HepG2 (cell line): Measurements from ENCODE around the gene CD58. TPM values are rescaled to one million over a fixed set of nuclear protein-coding genes. Genes with fewer than 3 reads are reported as not detected.

ENCODE experiments used
- AGO2 ChIP-seq: fragments of 200-400 bp; formaldehyde crosslinking; optimal IDR thresholded peaks from 2 replicates; pipeline ENCODE3; 2017; ENCODE audit warnings: mild to moderate bottlenecking, low read depth, low read length, moderate library complexity
- FOXA3 ChIP-seq: IDR thresholded peaks from 2 replicates; pipeline ENCODE4 v1.6.1; 2016; ENCODE audit warnings: missing genetic modification reagents, missing compliant biosample characterization
- HOMEZ ChIP-seq: IDR thresholded peaks from 2 replicates; pipeline ENCODE4 v1.6.1; 2016; ENCODE audit warnings: low read depth
- KLF6 ChIP-seq: IDR thresholded peaks from 2 replicates; pipeline ENCODE4 v1.8.0; 2016; ENCODE audit warnings: missing biosample characterization, missing genetic modification reagents
- KLF9 ChIP-seq: IDR thresholded peaks from 2 replicates; pipeline ENCODE4 v1.6.1; 2016; ENCODE audit warnings: low read depth
- NCOA1 ChIP-seq: sonication (generic); formaldehyde crosslinking; IDR thresholded peaks from 2 replicates; pipeline ENCODE4 v1.9.0; 2021; ENCODE audit warnings: missing genetic modification reagents
- PHF8 ChIP-seq: sonication (generic); formaldehyde crosslinking; IDR thresholded peaks from 2 replicates; pipeline ENCODE4 v1.5.0; 2020; ENCODE audit warnings: missing genetic modification reagents
- POLR2A ChIP-seq, 2 experiments: IDR thresholded peaks; 2 replicates each; pipeline ENCODE4 v1.6.1; 2011; ENCODE audit warnings: low read depth in 2 of 2, low read length in 2 of 2, mild to moderate bottlenecking in 1 of 2, moderate library complexity in 1 of 2; ENCODE audit not compliant: insufficient read depth in 1 of 2
- SMYD3 ChIP-seq: sonication (generic); formaldehyde crosslinking; IDR thresholded peaks from 2 replicates; pipeline ENCODE4 v1.8.1; 2023; ENCODE audit warnings: mild to moderate bottlenecking, missing genetic modification reagents
- SUZ12 ChIP-seq: fragments of 150-350 bp; IDR thresholded peaks from 2 replicates; pipeline ENCODE4 v1.6.1; 2014; ENCODE audit warnings: low read depth, low read length
- TCF12 ChIP-seq, 2 experiments: fragments of 450-650 bp in 1 of 2; sonication (generic) in 1 of 2; formaldehyde crosslinking in 1 of 2; IDR thresholded peaks; 2 replicates each; pipeline versions ENCODE4 v1.6.1 to v1.8.0; 2017 to 2022; ENCODE audit warnings: antibody characterized with exemption in 1 of 2, mild to moderate bottlenecking in 1 of 2, missing genetic modification reagents in 1 of 2, moderate library complexity in 1 of 2
- TFDP2 ChIP-seq: sonication (generic); formaldehyde crosslinking; IDR thresholded peaks from 2 replicates; pipeline ENCODE4 v1.4.0; 2020; ENCODE audit warnings: missing genetic modification reagents
- ZBTB39 ChIP-seq: sonication (generic); formaldehyde crosslinking; IDR thresholded peaks from 2 replicates; pipeline ENCODE4 v1.5.0; 2020; ENCODE audit warnings: missing genetic modification reagents
- ZNF121 ChIP-seq: sonication (generic); formaldehyde crosslinking; IDR thresholded peaks from 2 replicates; pipeline ENCODE4 v1.5.0; 2020; ENCODE audit warnings: mild to moderate bottlenecking, missing genetic modification reagents
- ZNF207 ChIP-seq: fragments of 450-650 bp; IDR thresholded peaks from 2 replicates; pipeline ENCODE4 v1.6.1; 2016; ENCODE audit warnings: antibody characterized with exemption, borderline replicate concordance
- ZNF282 ChIP-seq: fragments of 450-650 bp; IDR thresholded peaks from 2 replicates; pipeline ENCODE4 v1.6.1; 2018; ENCODE audit not compliant: partially characterized antibody
- ZNF296 ChIP-seq: sonication (generic); formaldehyde crosslinking; conservative IDR thresholded peaks from 2 replicates; pipeline ENCODE4 v1.5.0; 2020; ENCODE audit warnings: mild to moderate bottlenecking, missing genetic modification reagents
- ZNF704 ChIP-seq: sonication (generic); formaldehyde crosslinking; IDR thresholded peaks from 2 replicates; pipeline ENCODE4 v1.8.1; 2023; ENCODE audit warnings: mild to moderate bottlenecking, inconsistent platforms, moderate library complexity, missing genetic modification reagents, borderline replicate concordance
- ZNF710 ChIP-seq: sonication (generic); formaldehyde crosslinking; IDR thresholded peaks from 2 replicates; pipeline ENCODE4 v1.5.0; 2020; ENCODE audit warnings: mild to moderate bottlenecking, missing genetic modification reagents, borderline replicate concordance
- ZNF720 ChIP-seq: sonication (generic); formaldehyde crosslinking; IDR thresholded peaks from 2 replicates; pipeline ENCODE4 v1.4.0; 2020; ENCODE audit warnings: missing genetic modification reagents
- polyA plus RNA-seq, 8 experiments: library from polyadenylated mRNA; depleted of rRNA in 3 of 8; stranded (reverse) in 7 of 8; unstranded in 1 of 8; fragments of >200 nt; fragmentation: Illumina TruSeq in 4 of 8; extraction: Trizol in 4 of 8; gene quantifications; 2 replicates each; pipeline versions ENCODE4 v1.2.1 to v1.2.3, GENCODE V29; 2011 to 2016; ENCODE audit warnings: low read depth in 4 of 8, missing spikeins in 1 of 8, mixed read lengths in 1 of 8; ENCODE audit not compliant: insufficient read depth in 1 of 8
- total RNA-seq, 5 experiments: library from RNA; depleted of rRNA; stranded (reverse); fragments of >200 nt; fragmentation: Illumina TruSeq; extraction: Trizol; gene quantifications; 2 replicates each; pipeline ENCODE4 v1.2.3, GENCODE V29; 2016; ENCODE audit warnings: low read depth in 1 of 5

CD58 gene
- total and polyA plus RNA-seq, 2 of the 13 experiments (the other 11 are each of a cell fraction or from before 2014, with no cell fraction given), result 9.4 to 13.5 TPM

GRCh38 chr1:116485071-116485735 lies 85.6 kb downstream of the CD58 start (continued):
- TF ChIP-seq ZNF704 (CRISPR knock-in tag) (no peak), PHF8 (no peak; the same call in 1 of the 2 replicates), ZNF710 (CRISPR knock-in tag) (0 out of 2 replicates have a peak, but pooled peaks have one; percentile 37), NCOA1 (CRISPR knock-in tag) (no peak), ZNF282 (no peak), ZBTB39 (CRISPR knock-in tag) (no peak), ZNF296 (peak; percentile 71; the same call in 1 of the 2 replicates), AGO2 (no peak), HOMEZ (CRISPR knock-in tag) (no peak), SMYD3 (no peak), TCF12 (IDR thresholded peaks at IDR 0.05) (no peak), TCF12 (CRISPR knock-in tag; IDR thresholded peaks at IDR 0.05) (no peak), SUZ12 (no peak), FOXA3 (CRISPR knock-in tag) (peak; percentile 63; the same call in 1 of the 2 replicates), KLF9 (no peak), TFDP2 (no peak), POLR2A (IDR thresholded peaks at IDR 0.05; ENCODE audit: insufficient read depth in 1 of 2, low read depth in 2 of 2, low read length in 2 of 2) (no peak), ZNF207 (no peak), KLF6 (CRISPR knock-in tag) (no peak), ZNF720 (no peak), ZNF121 (CRISPR knock-in tag) (no peak; the same call in 1 of the 2 replicates)
